A549 (cell line): Measurements from ENCODE around the gene PRKCZ.
A peak's percentile ranks its signal among the peaks of the same experiment; 100 is the strongest.

Experiments
- CBX2 ChIP-seq: fragments of 200-600 bp; sonication (generic); IDR thresholded peaks from 2 replicates; pipeline ENCODE4 v1.6.1; 2016; ENCODE audit warnings: low read depth, mild to moderate bottlenecking, borderline replicate concordance
- CTCF ChIP-seq: fragments of >200 bp; sonication (Bioruptor Twin); formaldehyde crosslinking; IDR thresholded peaks from 3 replicates; pipeline ENCODE4 v1.5.1; 2016
- EHMT2 ChIP-seq: fragments of 200-600 bp; sonication (generic); IDR thresholded peaks from 2 replicates; pipeline ENCODE4 v1.6.1; 2016; ENCODE audit warnings: antibody characterized with exemption, low read depth, mild to moderate bottlenecking, moderate library complexity
- EP300 ChIP-seq, 2 experiments: fragments of >200 bp; sonication (Bioruptor Twin); formaldehyde crosslinking; IDR thresholded peaks; 2 replicates in 1 of 2; 3 replicates in 1 of 2; pipeline ENCODE4 v1.6.1; 2016 to 2017
- JUNB ChIP-seq: fragments of >200 bp; sonication (Bioruptor Twin); formaldehyde crosslinking; IDR thresholded peaks from 2 replicates; pipeline ENCODE4 v1.6.1; 2016
- POLR2A ChIP-seq: IDR thresholded peaks from 2 replicates; pipeline ENCODE4 v1.6.1; 2012; ENCODE audit warnings: mild to moderate bottlenecking, low read length
- RAD21 ChIP-seq, 2 experiments: fragments of >200 bp in 1 of 2; sonication (Bioruptor Twin) in 1 of 2; formaldehyde crosslinking in 1 of 2; IDR thresholded peaks in 1 of 2; conservative IDR thresholded peaks in 1 of 2; 2 replicates in 1 of 2; 3 replicates in 1 of 2; pipeline ENCODE4 v1.6.1; 2012 to 2018; ENCODE audit warnings: inconsistent platforms in 1 of 2
- RCOR1 ChIP-seq: fragments of 150-350 bp; IDR thresholded peaks from 2 replicates; pipeline ENCODE4 v1.6.1; 2014; ENCODE audit warnings: antibody characterized with exemption, low read length, low read depth
- REST ChIP-seq: fragments of 200-600 bp; sonication (generic); IDR thresholded peaks from 2 replicates; pipeline ENCODE4 v1.6.1; 2016; ENCODE audit warnings: antibody characterized with exemption, mild to moderate bottlenecking, moderate library complexity
- ZFP36 ChIP-seq: fragments of 450-650 bp; IDR thresholded peaks from 2 replicates; pipeline ENCODE4 v1.6.1; 2014; ENCODE audit warnings: borderline replicate concordance; ENCODE audit not compliant: partially characterized antibody

- TF ChIP-seq POLR2A (peak; percentile 41), RCOR1 (no peak), EP300 (IDR thresholded peaks at IDR 0.05) (no peak), JUNB (no peak), REST (no peak), CTCF (no peak), RAD21 (conservative IDR thresholded peaks at IDR 0.05 in 1 of 2, IDR thresholded peaks at IDR 0.05 in 1 of 2) (no peak), CBX2 (no peak), EHMT2 (no peak), ZFP36 (no peak)
Observed at GRCh38 chr1:2199042-2199810, 149.0 kb downstream of the PRKCZ start.
